Loucy (cell line): ENCODE results near the gene CLASP1.
"Not testable (repeated sequence)": the region's sequence is repeated elsewhere in the genome, so short reads cannot be mapped to it uniquely, and the experiment has no call there.

ENCODE experiments used
- H2AFZ ChIP-seq: fragments of 200-600 bp; sonication (generic); 2 replicates; pipeline ENCODE4 v1.6.0; 2016; ENCODE audit warnings: antibody characterized with exemption, mild to moderate bottlenecking, low read length, moderate library complexity
- H3F3A ChIP-seq: fragments of 200-600 bp; 2 replicates; pipeline ENCODE4 v1.6.0; 2016; ENCODE audit warnings: antibody characterized with exemption, low read depth, mild to moderate bottlenecking
- H3K27me3 ChIP-seq: fragments of 200-600 bp; sonication (generic); 2 replicates; pipeline ENCODE4 v1.6.1; 2014; ENCODE audit warnings: low read length, mild to moderate bottlenecking; ENCODE audit not compliant: insufficient read depth, poor library complexity, severe bottlenecking
- H3K36me3 ChIP-seq: fragments of 200-600 bp; sonication (generic); 2 replicates; pipeline ENCODE4 v1.6.1; 2016; ENCODE audit warnings: low read length; ENCODE audit not compliant: insufficient read depth
- H3K4me1 ChIP-seq: fragments of 200-600 bp; sonication (generic); 2 replicates; pipeline ENCODE4 v1.5.1; 2014; ENCODE audit warnings: low read length, mild to moderate bottlenecking; ENCODE audit not compliant: insufficient read depth, poor library complexity, severe bottlenecking
- H3K4me2 ChIP-seq: fragments of 200-600 bp; sonication (generic); 2 replicates; pipeline ENCODE4 v1.6.0; 2014; ENCODE audit warnings: antibody characterized with exemption, low read length, low read depth, mild to moderate bottlenecking; ENCODE audit not compliant: poor library complexity, severe bottlenecking
- H3K4me3 ChIP-seq: fragments of 200-600 bp; sonication (generic); 2 replicates; pipeline ENCODE4 v1.5.1; 2014; ENCODE audit warnings: low read length, mild to moderate bottlenecking, mixed read lengths; ENCODE audit not compliant: poor library complexity, severe bottlenecking
- H3K79me2 ChIP-seq: fragments of 200-600 bp; sonication (generic); 2 replicates; pipeline ENCODE4 v1.6.1; 2014; ENCODE audit warnings: low read length; ENCODE audit not compliant: insufficient read depth
- H3K9ac ChIP-seq: fragments of 200-600 bp; sonication (generic); 2 replicates; pipeline ENCODE4 v1.6.0; 2014; ENCODE audit warnings: mild to moderate bottlenecking, low read depth, low read length, moderate library complexity; ENCODE audit not compliant: poor library complexity, severe bottlenecking
- H3K9me2 ChIP-seq: fragments of 200-600 bp; sonication (generic); replicated peaks from 2 replicates; pipeline ENCODE4 v1.6.1; 2016; ENCODE audit warnings: low read depth, low read length, mixed read lengths
- H3K9me3 ChIP-seq: fragments of 200-600 bp; sonication (generic); 2 replicates; pipeline ENCODE4 v1.6.1; 2014; ENCODE audit warnings: mild to moderate bottlenecking, antibody characterized with exemption, low read length, low read depth; ENCODE audit not compliant: insufficient read depth
- H4K20me1 ChIP-seq: fragments of 200-600 bp; sonication (generic); 2 replicates; pipeline ENCODE4 v1.6.0; 2014; ENCODE audit warnings: antibody characterized with exemption, low read length, mild to moderate bottlenecking; ENCODE audit not compliant: insufficient read depth, poor library complexity, severe bottlenecking
- EZH2phosphoT487 ChIP-seq: fragments of 200-600 bp; IDR thresholded peaks from 2 replicates; pipeline ENCODE4 v1.6.1; 2018; ENCODE audit warnings: antibody characterized with exemption, mild to moderate bottlenecking, moderate library complexity, borderline replicate concordance
- TF ChIP-seq, protein P1 (sequence below): fragments of 200-600 bp; sonication (generic); conservative IDR thresholded peaks from 2 replicates; pipeline ENCODE4 v1.5.1; 2014; ENCODE audit warnings: mild to moderate bottlenecking, antibody characterized with exemption, low read length

The CLASP1 gene

DNA sequence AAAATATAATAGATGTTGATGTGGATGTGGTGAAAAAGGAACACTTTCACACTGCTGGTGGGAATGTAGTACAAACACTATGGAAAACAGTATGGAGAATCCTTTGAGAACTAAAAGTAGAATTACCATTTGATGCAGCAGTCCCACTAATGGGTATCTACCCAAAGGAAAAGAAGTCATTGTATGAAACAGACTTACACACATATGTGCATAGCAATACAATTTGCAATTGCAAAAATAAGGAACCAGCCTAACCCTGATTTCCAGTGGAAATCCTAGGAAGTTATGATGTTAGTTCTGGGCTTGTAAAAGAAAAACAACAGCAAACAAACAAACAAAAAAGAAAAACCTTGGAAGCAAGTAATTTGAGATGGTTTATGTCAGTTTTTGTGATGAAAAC lies 28.6 kb upstream of the CLASP1 start:
- Histone ChIP-seq H3K79me2 (no peaks in the 10 kb centered on the region), H3K9me3 (peaks cover 5% of the 10 kb centered on the region; the same call in 1 of the 2 replicates)

DNA sequence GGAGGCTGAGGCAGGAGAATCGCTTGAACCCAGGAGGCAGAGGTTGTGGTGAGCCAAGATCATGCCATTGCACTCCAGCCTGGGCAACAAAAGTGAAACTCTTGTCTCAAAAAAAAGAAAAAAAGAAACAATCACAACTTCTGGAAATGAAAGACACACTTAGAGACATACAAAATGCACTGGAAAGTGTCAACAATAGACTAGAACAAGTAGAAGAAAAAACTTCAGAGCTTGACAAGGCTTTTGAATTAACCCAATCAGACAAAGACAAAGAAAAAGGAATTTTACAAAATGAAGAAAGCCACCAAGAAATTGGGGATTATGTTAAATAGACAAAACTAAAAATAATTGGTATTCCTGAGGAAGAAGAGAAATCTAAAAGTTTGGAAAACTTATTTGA lies 22.4 kb upstream of the CLASP1 start:
- H3K36me3 ChIP-seq, H4K20me1 ChIP-seq, H3F3A ChIP-seq, H3K9me2 ChIP-seq, H3K9ac ChIP-seq, H3K27me3 ChIP-seq, H2AFZ ChIP-seq, H3K4me1 ChIP-seq, H3K9me3 ChIP-seq, H3K4me3 ChIP-seq, H3K79me2 ChIP-seq, H3K4me2 ChIP-seq: not testable (repeated sequence)

More for the DNA sequence above, 28.6 kb upstream of the CLASP1 start:
- no peaks in the 10 kb centered on the region for H3K9me2 ChIP-seq
- H3K36me3 ChIP-seq, result no peaks in the 10 kb centered on the region
- no peaks in the 10 kb centered on the region for H3K4me1 ChIP-seq
- H3K9ac ChIP-seq, result no peak overlapping the region
- no peak overlapping the region for H3K4me3 ChIP-seq
- no peaks in the 10 kb centered on the region for H3F3A ChIP-seq
- no peaks in the 10 kb centered on the region for H4K20me1 ChIP-seq
- H2AFZ ChIP-seq, result no peak overlapping the region
- H3K27me3 ChIP-seq, result no peaks in the 10 kb centered on the region
- TF ChIP-seq EZH2phosphoT487, result no peak
- TF ChIP-seq, protein P1, sequence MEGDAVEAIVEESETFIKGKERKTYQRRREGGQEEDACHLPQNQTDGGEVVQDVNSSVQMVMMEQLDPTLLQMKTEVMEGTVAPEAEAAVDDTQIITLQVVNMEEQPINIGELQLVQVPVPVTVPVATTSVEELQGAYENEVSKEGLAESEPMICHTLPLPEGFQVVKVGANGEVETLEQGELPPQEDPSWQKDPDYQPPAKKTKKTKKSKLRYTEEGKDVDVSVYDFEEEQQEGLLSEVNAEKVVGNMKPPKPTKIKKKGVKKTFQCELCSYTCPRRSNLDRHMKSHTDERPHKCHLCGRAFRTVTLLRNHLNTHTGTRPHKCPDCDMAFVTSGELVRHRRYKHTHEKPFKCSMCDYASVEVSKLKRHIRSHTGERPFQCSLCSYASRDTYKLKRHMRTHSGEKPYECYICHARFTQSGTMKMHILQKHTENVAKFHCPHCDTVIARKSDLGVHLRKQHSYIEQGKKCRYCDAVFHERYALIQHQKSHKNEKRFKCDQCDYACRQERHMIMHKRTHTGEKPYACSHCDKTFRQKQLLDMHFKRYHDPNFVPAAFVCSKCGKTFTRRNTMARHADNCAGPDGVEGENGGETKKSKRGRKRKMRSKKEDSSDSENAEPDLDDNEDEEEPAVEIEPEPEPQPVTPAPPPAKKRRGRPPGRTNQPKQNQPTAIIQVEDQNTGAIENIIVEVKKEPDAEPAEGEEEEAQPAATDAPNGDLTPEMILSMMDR, result no peak
- no peak overlapping the region for H3K4me2 ChIP-seq

DNA sequence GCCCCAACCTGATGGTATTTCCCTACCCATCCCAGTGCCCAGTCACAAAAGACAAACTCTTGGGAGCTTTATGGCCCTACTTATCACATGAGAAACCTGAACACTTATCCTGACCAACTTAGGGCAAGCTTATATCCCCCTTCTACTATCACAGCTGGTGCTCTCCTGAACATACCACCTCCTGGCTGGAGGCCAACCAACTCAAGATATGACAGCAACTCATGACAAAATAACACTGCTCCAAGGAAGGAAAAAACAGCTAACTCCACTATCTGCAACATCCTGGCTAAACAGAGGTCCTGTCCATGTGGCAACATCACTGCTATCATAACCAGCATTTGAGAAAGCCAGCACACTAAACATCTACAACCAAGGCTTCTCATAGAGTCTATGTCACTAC lies 20.9 kb upstream of the CLASP1 start:
- H3K36me3 ChIP-seq, result no peaks in the 10 kb centered on the region
- TF ChIP-seq, protein P1, result no peak
- no peak for TF ChIP-seq EZH2phosphoT487
- H3K79me2 ChIP-seq, result no peaks in the 10 kb centered on the region
- no peaks in the 10 kb centered on the region for H3K9me3 ChIP-seq
- H3K9ac ChIP-seq, result no peak overlapping the region
- no peak overlapping the region for H3K4me3 ChIP-seq
- no peaks in the 10 kb centered on the region for H4K20me1 ChIP-seq
- no peaks in the 10 kb centered on the region for H3F3A ChIP-seq
- no peaks in the 10 kb centered on the region for H3K4me1 ChIP-seq
- no peaks in the 10 kb centered on the region for H3K27me3 ChIP-seq
- no peak overlapping the region for H3K4me2 ChIP-seq
- H3K9me2 ChIP-seq, result no peaks in the 10 kb centered on the region
- H2AFZ ChIP-seq, result no peak overlapping the region

DNA sequence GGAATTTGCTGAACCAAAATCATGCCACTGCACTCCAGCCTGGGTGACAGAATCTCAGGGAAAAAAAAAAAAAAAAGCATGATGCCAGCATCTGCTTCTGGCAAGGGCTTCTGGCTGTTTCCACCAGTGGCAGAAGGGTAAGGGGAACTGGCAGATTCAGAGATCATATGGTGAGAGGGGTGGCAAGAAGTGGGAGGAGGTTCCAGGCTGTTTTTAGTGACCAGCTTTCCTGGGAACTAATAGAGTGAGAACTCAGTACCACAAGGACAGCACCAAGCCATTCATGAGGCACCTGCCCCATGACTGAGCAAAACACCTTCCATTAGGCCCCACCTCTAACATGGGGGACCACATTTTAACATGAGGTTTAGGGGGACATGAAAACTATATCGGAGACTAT lies 18.4 kb upstream of the CLASP1 start:
- no peaks in the 10 kb centered on the region for H3F3A ChIP-seq
- H3K36me3 ChIP-seq, result no peaks in the 10 kb centered on the region
- TF ChIP-seq EZH2phosphoT487, result no peak
- TF ChIP-seq, protein P1, result no peak
- no peak overlapping the region for H3K4me2 ChIP-seq
- H3K27me3 ChIP-seq, result no peaks in the 10 kb centered on the region
- no peaks in the 10 kb centered on the region for H3K79me2 ChIP-seq
- H3K9me2 ChIP-seq, result no peaks in the 10 kb centered on the region
- no peak overlapping the region for H3K9ac ChIP-seq
- H3K4me3 ChIP-seq, result no peak overlapping the region
- no peaks in the 10 kb centered on the region for H3K4me1 ChIP-seq
- no peaks in the 10 kb centered on the region for H3K9me3 ChIP-seq
- H2AFZ ChIP-seq, result no peak overlapping the region
- no peaks in the 10 kb centered on the region for H4K20me1 ChIP-seq
